GM12872 (cell line): ENCODE data around the gene NALCN.

Experiments
- CTCF ChIP-seq: IDR thresholded peaks from 3 replicates; pipeline ENCODE4 v1.5.1; 2011; ENCODE audit warnings: low read depth, mild to moderate bottlenecking, low read length, moderate library complexity; ENCODE audit not compliant: insufficient read depth

Gene NALCN

GRCh38 chr13:101007245-101007644, 409.1 kb downstream of the NALCN start:
- TF ChIP-seq CTCF, result no peak
